OCI-LY3 (cell line): ENCODE data around the gene POLQ.

Source experiments
- CTCF ChIP-seq: fragments of 200-600, 300-600 bp; sonication (generic); IDR thresholded peaks from 2 replicates; pipeline ENCODE4 v1.5.1; 2014; ENCODE audit warnings: antibody characterized with exemption, low read length, low read depth
- EZH2phosphoT487 ChIP-seq: fragments of 200-600 bp; shearing (Covaris generic); IDR thresholded peaks from 2 replicates; pipeline ENCODE4 v1.6.1; 2018; ENCODE audit warnings: antibody characterized with exemption, mixed run types, low read depth

DNA sequence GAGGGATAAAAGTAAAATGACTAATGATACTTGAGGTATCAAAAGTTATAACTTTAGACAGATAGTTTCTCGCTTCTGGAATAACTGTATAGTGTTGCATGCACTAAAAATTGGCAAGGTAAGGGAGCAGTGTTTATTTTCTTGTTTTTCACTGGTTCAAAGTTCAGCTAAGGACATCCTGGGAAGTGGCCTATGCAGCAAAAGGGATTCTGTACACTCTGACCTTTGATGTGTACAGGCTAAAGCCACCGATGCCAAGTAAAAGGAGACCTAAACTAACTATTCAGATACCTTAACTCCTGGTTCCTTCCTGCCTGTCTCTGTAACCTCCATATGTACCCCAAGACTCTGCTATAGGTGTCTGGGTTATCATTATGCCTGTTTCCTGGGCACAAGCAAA lies 49.1 kb upstream of the POLQ start:
- no peak for TF ChIP-seq CTCF
- no peak for TF ChIP-seq EZH2phosphoT487
